Retina (tissue), 1 donor: ENCODE results near the gene ALDH1B1.

ENCODE experiments used
- DNase-seq: peaks from one replicate; pipeline ENCODE4 v3.0.0-alpha.2; 2016

ALDH1B1 gene

DNA sequence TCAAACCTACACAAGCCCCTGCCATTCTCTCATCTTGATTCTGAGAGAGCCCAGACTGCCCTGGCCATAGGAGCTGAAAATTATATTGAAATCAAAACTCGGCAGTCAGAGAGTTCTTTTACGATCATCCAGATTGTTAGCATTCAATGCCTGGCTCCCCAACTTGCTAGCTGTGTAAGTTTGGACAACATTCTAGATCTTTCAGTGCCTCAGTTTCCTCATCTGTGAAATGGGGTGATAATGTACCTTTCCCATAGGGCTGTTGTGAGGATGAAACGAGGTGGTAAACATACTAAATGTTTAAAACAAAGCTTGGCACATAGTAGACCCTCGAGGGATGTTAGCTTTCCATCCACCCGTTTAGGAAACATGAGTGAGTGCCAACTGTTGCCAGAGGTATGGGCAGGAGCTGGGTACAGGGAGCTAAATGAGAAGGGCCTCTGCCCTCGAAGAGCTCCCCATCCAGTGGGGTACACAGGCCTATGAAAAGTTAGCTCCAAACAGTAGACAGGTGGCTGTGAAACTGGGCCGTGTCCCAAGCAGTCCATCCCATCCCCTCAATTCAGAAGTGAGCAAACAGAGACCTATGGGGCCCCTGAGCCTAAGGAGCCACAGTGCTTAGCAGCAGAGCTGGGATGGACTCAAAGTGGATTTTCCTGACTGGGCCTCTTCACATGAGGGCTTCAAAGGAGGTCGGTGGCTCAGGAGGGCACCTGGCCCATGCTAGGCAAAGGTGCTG is 49.0 kb downstream of the ALDH1B1 start:
- no peak for DNase-seq

GRCh38 chr9:38442473-38443096 is 50.1 kb downstream of the ALDH1B1 start:
- no peak for DNase-seq

- no peak for DNase-seq
Measured at GRCh38 chr9:38443181-38443580, 50.7 kb downstream of the ALDH1B1 start.

GRCh38 chr9:38443597-38443996 is 51.1 kb downstream of the ALDH1B1 start:
- DNase-seq: no peak

DNA sequence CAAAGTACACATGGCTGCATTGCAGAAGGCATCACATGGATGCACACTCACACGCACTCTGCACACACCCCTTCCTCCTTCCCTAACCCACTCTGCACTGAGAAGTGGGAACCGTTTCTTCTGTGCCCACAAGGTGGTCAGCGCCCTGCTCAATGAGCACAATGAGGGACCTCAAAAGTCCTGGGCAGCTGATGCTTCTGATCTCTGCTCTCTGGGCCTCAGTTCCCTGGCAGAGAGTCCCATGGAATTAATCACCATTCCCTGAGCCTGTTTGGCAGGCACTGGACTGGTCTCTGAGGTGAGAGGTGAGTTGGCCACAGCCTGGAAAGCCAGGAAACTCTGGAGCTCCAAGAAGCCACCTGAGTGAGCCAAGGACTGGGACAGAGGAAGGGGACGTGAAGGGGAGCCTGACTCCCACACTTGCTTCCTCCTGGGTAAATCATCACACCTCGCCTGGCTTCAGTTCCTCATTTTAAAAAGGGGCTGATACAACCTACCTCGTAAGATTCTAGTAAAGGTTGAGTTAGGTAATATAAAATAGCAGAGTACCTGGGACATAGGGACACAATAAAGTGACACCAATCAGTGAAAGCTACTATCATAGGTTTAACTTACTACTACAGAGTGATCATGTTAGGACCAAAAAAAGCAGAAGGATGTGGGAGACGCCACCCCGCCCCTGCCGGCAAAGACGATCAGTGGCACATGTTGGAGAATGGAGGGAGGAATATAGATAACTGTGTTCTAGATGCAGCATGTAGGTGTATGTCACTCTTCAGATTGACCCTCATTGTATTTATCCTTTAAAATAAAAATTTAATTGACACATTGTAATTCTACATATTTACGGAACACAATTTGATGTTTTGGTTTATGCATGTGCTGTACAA is 52.9 kb downstream of the ALDH1B1 start:
- no peak for DNase-seq

DNA sequence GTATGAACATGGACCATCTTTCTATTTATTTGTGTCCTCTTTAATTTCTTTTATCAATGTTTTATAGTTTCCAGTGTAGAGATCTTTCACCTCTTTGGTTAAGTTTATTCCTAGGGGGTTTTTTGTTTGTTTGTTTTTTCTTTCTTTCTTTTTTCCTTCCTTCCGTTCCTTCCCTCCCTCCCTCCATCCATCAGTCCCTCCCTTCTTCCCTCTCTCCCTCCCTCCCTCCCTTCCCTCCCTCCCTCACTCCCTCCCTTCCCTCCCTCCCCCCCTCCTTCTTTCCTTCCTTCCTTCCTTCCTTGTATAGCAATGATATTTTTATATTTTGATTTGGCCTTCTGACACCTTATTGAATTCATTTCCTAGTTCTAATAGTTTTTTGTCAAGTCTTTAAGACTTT is 55.2 kb downstream of the ALDH1B1 start:
- DNase-seq: no peak
